Measurements from ENCODE around the gene MSI2. TPM values are rescaled to one million over a fixed set of nuclear protein-coding genes. Genes with fewer than 3 reads are reported as not detected.

Gene MSI2
- total RNA-seq, 2 donors from 2014 or later, result 65.5 to 81.0 TPM

- ATAC-seq (no peak), DNase-seq (no peak)
- intact Hi-C loops (cut with DNase I, micrococcal nuclease), result no loop called here
These were observed 458.4 kb downstream of the MSI2 start for GRCh38 chr17:57714665-57715180.

- no peak for DNase-seq
- intact Hi-C loops (cut with DNase I, micrococcal nuclease), result no loop called here
- ATAC-seq, result no peak
These were observed 459.7 kb downstream of the MSI2 start for GRCh38 chr17:57715981-57716380.

DNA sequence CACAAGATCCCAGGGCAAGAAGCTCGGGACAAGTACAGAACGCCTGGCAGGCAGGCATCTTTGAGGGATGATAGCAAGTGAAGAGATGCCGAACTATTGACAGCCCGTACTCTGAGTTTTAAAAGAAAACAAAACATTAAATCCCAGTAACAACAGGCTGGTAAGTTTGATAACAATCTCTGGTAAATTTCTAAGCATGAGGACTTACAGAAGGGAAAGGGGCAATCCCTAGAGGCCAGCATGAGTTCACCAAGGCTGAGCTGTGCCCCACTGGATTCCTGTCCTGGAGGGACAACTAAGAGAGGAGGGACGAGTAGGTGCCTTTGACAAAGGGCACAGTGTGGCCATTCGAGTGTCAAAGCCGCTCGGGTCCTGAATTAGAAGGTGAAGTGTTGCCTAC lies 462.6 kb downstream of the MSI2 start:
- ATAC-seq (no peak), DNase-seq (no peak)
- intact Hi-C loops (cut with DNase I, micrococcal nuclease), result no loop called here

DNA sequence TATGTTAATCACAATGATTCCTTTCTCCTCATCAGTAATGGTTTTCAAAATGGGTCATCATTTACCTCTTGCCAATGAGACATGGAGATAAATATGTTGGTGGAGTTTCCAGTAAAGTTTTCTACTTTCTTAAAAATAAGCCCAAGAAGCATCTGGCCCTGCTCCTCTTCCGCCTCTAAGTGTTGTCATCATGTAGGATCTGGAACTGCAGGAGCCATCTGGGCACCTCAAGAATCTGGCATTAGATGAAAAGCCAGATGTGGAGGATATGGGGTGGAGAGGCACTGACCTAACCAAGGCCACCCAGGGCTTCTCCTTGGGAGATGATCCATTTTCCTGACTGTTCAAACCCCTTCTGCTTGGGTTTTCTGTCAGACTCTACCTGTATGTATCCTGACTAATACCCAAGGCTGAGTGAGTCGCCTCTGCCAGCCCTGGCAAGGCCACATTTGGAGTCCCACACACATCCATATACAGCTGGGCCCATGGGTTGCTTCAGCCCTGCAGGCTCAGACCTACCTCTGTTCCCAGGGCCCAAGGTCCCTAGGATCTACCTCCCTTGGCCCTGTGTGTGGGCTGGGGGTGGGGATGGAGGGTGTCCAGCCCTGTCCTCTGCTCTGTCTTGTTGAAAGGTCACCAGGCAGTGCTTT lies 464.2 kb downstream of the MSI2 start:
- no peak for ATAC-seq
- DNase-seq, result no peak
- intact Hi-C loops (cut with DNase I, micrococcal nuclease), result no loop called here

GRCh38 chr17:57721967-57722703 lies 465.8 kb downstream of the MSI2 start:
- intact Hi-C loops (cut with DNase I, micrococcal nuclease), result no loop called here
- DNase-seq, result no peak
- no peak for ATAC-seq

- intact Hi-C loops (cut with DNase I, micrococcal nuclease), result no loop called here
These were observed 466.4 kb downstream of the MSI2 start for GRCh38 chr17:57722704-57723043.

DNA sequence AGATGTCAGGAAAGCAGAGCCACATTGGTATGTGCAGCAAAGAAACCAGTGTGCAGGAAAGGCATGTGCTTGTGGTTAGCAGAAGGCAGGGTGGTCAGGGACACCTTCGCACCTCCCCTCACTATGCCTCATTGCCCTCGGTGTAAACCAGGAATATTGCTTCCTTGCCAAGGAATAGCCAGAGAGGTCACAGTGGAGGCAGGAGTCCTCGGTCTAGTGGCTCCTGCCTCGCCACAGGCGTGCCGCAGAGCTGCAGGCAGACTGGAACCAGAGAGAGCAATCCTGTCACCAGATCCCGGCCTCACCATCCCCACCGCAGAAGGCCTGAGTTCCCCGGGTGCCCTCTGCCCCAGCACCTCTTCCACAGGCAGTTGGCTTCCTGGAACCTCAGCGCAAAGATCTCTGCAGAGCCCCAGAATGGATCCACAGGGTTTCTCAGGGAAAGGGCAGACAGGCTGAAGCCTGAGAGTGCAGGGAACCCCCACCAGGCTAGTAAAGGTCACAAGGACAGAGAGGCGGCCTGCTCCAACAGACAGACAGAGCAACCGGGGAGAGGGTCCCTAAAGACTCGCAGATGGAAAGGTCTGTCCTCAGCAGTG lies 467.2 kb downstream of the MSI2 start:
- intact Hi-C loops (cut with DNase I, micrococcal nuclease), result no loop called here
- DNase-seq (no peak), ATAC-seq (no peak)

More at GRCh38 chr17:57722704-57723043, 466.4 kb downstream of the MSI2 start:
- no peak for DNase-seq
- ATAC-seq, result no peak

- ATAC-seq, result no peak
- intact Hi-C loops (cut with DNase I, micrococcal nuclease), result no loop called here
- DNase-seq, result no peak
These were observed 467.9 kb downstream of the MSI2 start for GRCh38 chr17:57724026-57724728.

DNA sequence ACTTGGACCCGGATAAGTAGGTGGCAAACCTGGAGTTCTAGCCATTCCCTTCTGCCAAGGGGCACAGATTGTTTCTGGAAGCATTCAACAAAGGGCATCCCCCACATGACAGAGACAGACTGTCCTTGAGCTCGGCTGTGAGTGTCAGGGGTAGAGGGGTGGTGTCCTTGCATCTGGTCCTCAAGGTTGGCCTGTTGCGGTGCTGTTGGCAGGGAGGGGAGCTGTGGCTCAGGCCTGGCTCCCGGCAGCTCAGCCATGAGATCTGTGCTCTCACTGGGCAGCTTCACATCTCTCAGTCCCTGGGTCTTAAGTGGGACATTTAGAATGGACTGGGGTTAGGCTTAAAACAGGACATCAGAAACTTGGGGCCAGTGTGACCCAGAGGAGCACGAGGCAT lies 468.4 kb downstream of the MSI2 start:
- intact Hi-C loops (cut with DNase I, micrococcal nuclease), result no loop called here
- DNase-seq (no peak), ATAC-seq (no peak)

- DNase-seq (no peak), ATAC-seq (no peak)
- intact Hi-C loops (cut with DNase I, micrococcal nuclease), result no loop called here
These were observed 470.0 kb downstream of the MSI2 start for GRCh38 chr17:57726213-57726790.

- ATAC-seq, result no peak
- DNase-seq, result no peak
- intact Hi-C loops (cut with DNase I, micrococcal nuclease), result no loop called here
These were observed 470.5 kb downstream of the MSI2 start for GRCh38 chr17:57726838-57727237.

GRCh38 chr17:57727630-57728175 lies 471.4 kb downstream of the MSI2 start:
- DNase-seq (no peak), ATAC-seq (no peak)
- intact Hi-C loops (cut with DNase I, micrococcal nuclease), result no loop called here

- DNase-seq (no peak), ATAC-seq (no peak)
- intact Hi-C loops (cut with DNase I, micrococcal nuclease), result no loop called here
These were observed 473.8 kb downstream of the MSI2 start for GRCh38 chr17:57730026-57730701.

GRCh38 chr17:57732062-57732461 lies 475.7 kb downstream of the MSI2 start:
- no peak for ATAC-seq
- intact Hi-C loops (cut with DNase I, micrococcal nuclease), result no loop called here
- no peak for DNase-seq

DNA sequence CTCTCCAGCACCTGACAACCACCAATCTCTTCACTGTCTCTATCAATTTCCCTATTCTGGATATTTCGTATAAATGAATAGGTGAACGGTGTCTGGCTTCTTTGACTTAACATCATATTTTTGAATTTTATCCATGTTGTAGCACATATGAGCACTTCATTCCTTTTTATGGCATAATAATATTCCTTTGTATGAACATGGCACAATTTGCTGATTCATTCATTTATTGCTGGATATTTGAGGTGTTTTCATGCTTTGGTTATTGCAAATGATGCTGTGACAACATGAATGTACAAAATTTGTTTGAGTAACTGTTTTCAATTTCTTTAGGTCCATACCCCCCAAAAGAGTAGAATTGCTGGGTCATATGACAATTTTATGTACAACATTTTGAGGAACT lies 476.8 kb downstream of the MSI2 start:
- intact Hi-C loops (cut with DNase I, micrococcal nuclease), result no loop called here
- DNase-seq (no peak), ATAC-seq (no peak)

All from left colon (tissue), 2 donors.